ENCODE results near the gene SCGB1C1.
A peak's percentile ranks its signal among the peaks of the same experiment; 100 is the strongest.
"Not testable (repeated sequence)": the region's sequence is repeated elsewhere in the genome, so short reads cannot be mapped to it uniquely, and the experiment has no call there.

Gene SCGB1C1

DNA sequence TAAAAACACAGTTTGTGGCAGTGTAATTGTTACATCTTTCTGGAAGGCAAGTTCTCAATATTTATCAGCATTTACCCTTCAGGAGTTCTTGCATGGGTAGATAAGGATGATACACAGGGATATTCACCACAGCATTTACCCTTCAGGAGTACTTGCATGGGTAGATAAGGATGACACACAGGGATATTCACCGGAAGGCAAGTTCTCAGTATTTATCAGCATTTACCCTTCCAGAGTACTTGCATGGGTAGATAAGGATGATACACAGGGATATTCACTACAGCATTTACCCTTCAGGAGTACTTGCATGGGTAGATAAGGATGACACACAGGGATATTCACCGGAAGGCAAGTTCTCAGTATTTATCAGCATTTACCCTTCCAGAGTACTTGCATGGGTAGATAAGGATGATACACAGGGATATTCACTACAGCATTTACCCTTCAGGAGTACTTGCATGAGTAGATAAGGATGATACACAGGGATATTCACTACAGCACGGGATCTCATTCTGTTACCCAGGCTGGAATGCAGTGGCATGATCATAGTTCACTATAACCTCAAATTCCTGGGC, 27.9 kb downstream of the SCGB1C1 start:
- DNase-seq: not testable (repeated sequence)

DNA sequence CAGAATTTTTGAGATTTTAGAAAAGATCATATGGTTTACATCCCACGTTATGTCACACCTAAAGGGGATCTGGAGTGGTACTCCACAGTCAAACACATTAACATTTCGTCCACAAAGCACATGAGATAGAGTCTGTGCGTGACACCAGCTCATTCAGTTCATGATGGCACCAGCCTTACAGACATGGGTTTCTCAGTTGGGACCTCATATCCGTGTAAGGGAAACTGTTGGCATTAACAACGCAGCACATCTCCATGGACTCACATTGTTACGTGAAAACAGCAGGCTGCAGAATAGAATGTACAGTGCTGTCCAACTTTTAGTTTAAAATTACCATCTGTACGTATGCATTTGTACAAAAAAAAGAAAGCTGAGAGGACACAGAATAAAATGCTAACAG, 28.7 kb downstream of the SCGB1C1 start:
- no peak for DNase-seq

DNA sequence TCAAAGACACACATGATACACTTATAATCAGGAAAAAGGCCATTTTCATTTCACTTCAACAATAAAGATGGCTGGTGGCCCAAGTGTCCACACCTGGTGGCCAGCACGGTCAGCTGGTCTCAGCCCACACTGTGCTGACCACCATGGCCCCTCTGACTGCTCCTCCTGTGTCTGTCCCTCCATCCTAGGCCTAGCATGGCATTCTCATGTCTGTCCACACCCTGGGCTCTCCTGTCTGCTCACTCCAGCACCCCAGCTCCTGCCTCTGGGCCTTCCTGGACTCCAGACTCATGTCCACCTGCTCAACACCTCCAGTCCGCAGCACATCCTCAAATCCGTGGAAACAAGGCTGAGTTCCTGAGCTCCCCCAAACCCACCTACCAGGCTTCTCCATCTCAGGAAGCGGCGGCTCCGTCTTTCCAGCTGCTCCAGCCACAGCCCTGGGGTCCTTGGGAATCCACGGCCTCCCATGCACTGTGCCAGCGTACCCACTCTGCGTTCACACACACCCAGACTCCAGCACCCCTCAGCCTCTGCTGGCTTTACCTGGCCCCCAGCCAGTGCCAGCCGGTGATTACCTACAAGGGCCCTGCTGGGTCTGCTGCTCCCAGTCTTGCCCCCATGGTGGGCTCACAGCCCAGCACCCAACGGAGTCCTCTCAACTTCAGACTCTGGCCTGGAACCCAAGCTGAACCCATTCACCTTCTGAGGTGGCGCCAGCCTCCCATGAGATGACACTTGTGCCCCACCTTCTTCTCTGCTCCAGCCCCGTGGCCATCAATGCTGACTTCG, 29.3 kb downstream of the SCGB1C1 start:
- DNase-seq: no peak

GRCh38 chr11:223026-223789, 30.3 kb downstream of the SCGB1C1 start:
- DNase-seq: no peak

GRCh38 chr11:223884-224283, 31.0 kb downstream of the SCGB1C1 start:
- DNase-seq: no peak

DNA sequence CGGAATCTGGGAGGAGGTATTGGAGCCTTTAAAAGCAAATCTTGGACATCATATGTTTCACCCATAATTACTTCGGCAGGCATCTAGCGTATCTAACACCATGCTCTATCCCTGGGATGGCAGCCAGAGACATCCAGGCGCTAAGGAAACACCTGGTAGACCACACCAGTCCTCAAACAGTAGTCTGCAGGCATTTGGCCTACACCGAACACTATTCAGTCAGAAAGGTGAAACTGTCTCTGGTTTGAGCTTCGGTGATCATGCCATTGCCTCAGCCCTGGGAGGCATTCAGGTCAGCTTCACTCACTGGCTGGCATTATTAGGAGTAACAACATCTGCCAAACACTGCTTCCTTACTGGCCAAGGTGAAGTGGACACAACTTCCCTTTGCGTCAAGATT, 31.5 kb downstream of the SCGB1C1 start:
- DNase-seq: no peak

DNA sequence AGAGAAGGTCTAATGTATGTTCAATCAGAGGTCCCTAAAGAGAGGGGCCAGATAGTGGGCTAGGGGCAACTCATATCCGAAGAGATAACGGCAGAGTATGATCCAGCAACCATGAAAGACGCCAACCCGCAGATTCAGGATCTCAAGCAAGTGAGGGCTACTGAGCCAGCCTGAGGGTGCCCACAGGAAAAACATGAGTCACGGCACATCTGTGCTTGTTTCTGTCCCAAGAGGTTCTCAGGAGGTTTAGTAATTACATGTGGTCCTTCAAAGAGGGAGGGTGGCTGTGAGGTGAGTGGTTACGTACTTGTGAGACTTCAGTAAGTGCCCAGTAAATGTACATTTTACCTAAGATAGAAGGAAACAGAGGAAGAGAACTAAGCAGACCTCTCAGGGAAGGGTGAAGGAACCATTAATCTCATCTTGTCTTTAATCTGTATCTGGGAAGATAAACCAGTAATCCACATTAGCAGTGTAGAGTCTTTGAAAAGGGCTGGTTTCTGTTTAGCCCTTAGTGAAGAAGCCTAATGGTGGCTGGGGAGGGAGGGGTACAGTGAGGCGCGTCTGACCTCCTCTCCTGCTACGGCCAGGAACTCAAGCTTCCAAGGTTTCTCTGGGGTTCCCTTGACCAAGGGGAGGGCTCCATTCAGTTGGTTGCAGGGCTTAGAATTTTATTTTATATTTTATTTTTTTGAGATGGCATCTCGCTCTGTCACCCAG, 33.0 kb downstream of the SCGB1C1 start:
- DNase-seq: no peak

- no peak for DNase-seq
Measured at GRCh38 chr11:227824-228379, 35.0 kb downstream of the SCGB1C1 start.

GRCh38 chr11:230431-230830, 37.6 kb downstream of the SCGB1C1 start:
- no peak for DNase-seq

GRCh38 chr11:232783-233565, 40.1 kb downstream of the SCGB1C1 start:
- no peak for DNase-seq

DNA sequence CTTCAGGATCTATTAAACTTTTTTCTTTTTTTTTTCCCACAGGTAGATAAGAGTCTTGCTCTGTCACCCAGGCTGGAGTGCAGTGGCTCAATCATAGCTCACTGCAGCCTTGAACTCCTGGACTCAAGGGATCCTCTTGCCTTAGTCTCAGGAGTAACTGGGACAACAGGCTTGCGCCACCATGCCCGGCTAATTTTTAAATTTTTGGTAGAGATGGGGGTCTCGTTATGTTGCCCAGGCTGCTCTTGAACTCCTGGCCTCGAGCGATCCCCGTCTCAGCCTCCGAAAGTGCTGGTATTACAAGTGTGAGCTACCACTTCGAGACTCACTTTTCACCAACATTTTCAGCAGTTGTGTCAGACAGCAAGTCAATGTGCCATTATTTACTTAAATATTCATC, 42.3 kb downstream of the SCGB1C1 start:
- DNase-seq: no peak

- no peak for DNase-seq
Measured at GRCh38 chr11:235609-235996, 42.7 kb downstream of the SCGB1C1 start.

- DNase-seq: peak; percentile 81
Measured at GRCh38 chr11:235997-236773, 43.3 kb downstream of the SCGB1C1 start, which contains the start of gene SIRT3. TSS of gene SIRT3 (minus strand) at chr11:236342. CDS start at chr11:236328, 14 bp downstream.

GRCh38 chr11:236774-237767, 44.2 kb downstream of the SCGB1C1 start, which contains the start of gene PSMD13:
TSS of gene PSMD13 (plus strand) at chr11:236976. CDS start at chr11:237050, 74 bp downstream.
- DNase-seq: peak; percentile 90

DNA sequence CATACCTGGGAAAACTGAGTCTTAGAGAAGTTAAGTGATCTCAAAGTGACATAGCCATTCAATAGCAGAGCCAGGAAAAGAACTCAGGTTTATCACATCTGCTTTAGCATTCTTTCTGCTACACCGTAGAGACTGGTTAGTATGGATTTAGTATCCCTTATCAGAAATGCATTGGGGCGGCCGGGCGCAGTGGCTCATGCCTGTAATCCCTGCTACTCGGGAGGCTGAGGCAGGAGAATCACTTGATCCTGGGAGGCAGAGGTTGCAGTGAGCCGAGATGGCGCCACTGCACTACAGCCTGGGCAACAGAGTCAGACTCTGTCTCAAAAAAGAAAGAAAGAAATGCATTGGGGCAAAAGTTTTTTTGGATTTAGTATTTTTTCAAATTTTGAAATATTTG, 45.5 kb downstream of the SCGB1C1 start:
- DNase-seq: not testable (repeated sequence)

GRCh38 chr11:240315-240714, 47.4 kb downstream of the SCGB1C1 start:
- DNase-seq: no peak

DNA sequence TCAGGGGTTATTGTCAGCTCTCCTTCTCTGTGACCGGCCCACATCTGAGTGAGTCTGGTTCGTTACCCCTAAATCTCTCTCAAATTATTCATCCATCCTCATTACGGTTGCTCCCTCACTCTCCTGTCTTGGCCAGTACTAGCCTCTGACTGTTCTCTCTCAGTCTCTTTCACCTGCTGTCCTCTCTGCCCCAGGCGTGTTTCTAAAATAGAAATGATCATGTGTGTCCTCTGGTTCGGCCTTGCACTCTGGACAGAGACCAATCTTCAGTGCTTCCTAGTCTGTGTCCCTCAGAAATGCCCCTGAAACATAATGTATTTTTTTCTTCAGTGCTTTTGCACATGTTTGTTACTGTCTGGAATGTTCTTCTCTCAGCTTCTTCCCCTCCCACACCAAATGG, 48.8 kb downstream of the SCGB1C1 start:
- no peak for DNase-seq
